GM10266 (cell line): ENCODE measurements around the gene AKT3.

ENCODE experiments used
- DNase-seq: peaks from one replicate; pipeline ENCODE4 v3.0.0; 2012; ENCODE audit errors: extremely low spot score
- CTCF ChIP-seq: IDR thresholded peaks from 2 replicates; pipeline ENCODE4 v1.5.1; 2012; ENCODE audit warnings: mild to moderate bottlenecking, low read depth; ENCODE audit not compliant: control insufficient read depth, insufficient read depth; ENCODE audit errors: missing control alignments

AKT3 gene

DNA sequence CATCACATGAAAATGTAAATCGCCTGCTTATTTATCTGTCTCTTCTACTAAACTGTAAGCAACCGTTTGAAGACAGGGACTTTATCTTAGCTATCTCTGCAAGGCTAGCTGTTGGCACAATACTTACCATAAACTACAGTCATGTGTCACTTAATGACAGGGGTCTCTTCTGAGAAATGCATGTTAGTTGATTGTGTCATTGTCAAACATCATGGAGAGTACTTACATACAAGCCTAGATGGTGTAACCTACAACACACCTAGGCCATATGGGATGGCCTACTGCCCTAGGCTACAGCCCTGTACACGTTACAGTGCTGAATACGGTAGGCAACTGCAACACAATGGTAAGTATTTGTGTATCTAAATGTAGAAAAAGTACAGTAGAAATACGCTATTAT is 326.3 kb downstream of the AKT3 start:
- no peak for TF ChIP-seq CTCF
- no peak for DNase-seq

DNA sequence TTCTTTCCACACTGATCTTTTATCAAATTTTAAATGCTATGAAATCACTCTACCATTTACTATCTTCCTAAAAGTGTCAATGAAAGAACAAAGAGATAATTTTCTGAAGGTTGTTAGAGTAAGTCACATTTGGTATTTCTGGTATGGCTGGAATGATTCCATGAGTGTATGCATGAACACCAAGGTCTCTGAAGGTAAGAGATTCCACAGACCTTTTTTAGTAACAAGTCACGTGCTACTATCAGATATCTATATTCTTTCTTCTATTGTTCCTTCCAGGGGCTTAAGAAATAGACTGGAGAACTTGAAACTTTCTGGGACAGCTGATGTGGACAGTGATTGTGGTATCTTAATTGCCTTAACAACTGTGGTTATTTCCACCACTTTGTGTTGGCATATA is 329.2 kb downstream of the AKT3 start:
- TF ChIP-seq CTCF: no peak
- DNase-seq: no peak

GRCh38 chr1:243514927-243515326 is 335.1 kb downstream of the AKT3 start:
- no peak for DNase-seq

GRCh38 chr1:243513726-243514491 is 336.1 kb downstream of the AKT3 start:
- peak; percentile 67 for DNase-seq
- no peak for TF ChIP-seq CTCF

More at GRCh38 chr1:243514927-243515326, 335.1 kb downstream of the AKT3 start:
- no peak for TF ChIP-seq CTCF

DNA sequence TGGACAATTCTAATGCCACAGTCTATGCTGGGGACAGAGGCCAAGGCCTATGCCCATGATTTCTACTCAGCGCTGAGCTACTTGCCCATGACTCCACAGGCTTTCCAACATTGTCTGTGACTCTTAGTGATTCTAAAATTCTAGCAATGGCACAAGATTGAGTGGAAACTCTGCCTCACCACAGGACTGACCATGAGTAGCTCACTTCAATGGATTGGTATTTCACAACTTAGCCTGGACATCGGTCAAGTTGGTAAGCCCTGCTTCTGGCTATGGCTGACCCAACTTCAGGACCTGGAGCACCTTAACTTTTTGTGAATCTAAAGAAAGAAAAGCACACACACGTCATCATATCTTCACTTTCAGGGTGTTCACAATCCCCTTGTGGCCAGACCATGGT is 339.1 kb downstream of the AKT3 start:
- no peak for DNase-seq
- TF ChIP-seq CTCF: no peak

GRCh38 chr1:243508943-243509342 is 341.1 kb downstream of the AKT3 start:
- no peak for DNase-seq
- TF ChIP-seq CTCF: no peak

DNA sequence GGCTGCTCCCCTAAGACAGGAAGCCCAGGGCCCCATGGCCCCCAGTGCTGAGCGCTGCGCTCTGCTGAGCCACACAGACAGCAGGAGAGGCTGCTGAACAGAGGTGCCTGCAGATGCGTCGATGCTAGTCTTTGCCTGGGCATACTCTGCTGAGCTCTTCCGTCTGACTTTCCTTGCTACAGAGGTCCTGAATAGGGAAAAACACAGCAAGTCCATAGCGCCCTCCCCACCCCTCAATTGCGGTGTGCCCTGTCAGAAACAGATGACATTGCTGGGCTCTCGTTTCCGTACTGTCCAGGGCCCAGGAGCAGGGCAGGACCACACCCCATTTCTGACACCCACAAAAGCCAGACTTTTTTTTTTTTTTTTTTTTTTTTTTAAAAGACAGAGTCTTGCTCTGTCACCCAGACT is 341.7 kb downstream of the AKT3 start:
- DNase-seq: peak; percentile 46
- TF ChIP-seq CTCF: no peak
